AG10803 (cell line): ENCODE data around the gene EML6.
"Not testable (repeated sequence)": the region's sequence is repeated elsewhere in the genome, so short reads cannot be mapped to it uniquely, and the experiment has no call there.

Experiments
- DNase-seq: peaks from one replicate; pipeline ENCODE4 v3.0.0; 2010; ENCODE audit warnings: low read depth
- H3K4me3 ChIP-seq: 2 replicates; pipeline ENCODE4 v1.5.1; 2011; ENCODE audit warnings: mild to moderate bottlenecking, low read length, control low read depth
- TF ChIP-seq, protein P1 (sequence below): conservative IDR thresholded peaks from 2 replicates; pipeline ENCODE4 v1.5.1; 2011; ENCODE audit warnings: mild to moderate bottlenecking, low read length, control low read depth, inconsistent platforms

The EML6 gene

DNA sequence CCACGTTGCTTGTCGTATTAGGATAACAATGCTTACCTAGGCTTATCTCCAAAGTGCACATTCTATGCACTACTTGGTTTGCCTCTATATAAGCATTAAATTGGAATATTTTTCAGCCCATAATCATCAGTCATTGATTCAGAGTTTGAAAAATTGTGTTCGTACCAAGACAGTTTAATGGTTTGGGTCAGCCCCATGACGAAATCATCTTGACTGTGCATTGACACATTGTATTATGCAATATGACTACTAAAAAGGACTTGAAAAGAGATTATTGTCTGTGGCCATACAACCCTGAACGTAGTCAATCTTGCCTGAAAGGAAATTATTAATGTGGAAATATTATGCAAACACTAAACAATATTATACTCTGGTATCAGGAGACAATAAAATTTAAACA lies 141.3 kb downstream of the EML6 start:
- DNase-seq, result no peak
- no peak overlapping the region for H3K4me3 ChIP-seq
- TF ChIP-seq, protein P1, sequence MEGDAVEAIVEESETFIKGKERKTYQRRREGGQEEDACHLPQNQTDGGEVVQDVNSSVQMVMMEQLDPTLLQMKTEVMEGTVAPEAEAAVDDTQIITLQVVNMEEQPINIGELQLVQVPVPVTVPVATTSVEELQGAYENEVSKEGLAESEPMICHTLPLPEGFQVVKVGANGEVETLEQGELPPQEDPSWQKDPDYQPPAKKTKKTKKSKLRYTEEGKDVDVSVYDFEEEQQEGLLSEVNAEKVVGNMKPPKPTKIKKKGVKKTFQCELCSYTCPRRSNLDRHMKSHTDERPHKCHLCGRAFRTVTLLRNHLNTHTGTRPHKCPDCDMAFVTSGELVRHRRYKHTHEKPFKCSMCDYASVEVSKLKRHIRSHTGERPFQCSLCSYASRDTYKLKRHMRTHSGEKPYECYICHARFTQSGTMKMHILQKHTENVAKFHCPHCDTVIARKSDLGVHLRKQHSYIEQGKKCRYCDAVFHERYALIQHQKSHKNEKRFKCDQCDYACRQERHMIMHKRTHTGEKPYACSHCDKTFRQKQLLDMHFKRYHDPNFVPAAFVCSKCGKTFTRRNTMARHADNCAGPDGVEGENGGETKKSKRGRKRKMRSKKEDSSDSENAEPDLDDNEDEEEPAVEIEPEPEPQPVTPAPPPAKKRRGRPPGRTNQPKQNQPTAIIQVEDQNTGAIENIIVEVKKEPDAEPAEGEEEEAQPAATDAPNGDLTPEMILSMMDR, result no peak

DNA sequence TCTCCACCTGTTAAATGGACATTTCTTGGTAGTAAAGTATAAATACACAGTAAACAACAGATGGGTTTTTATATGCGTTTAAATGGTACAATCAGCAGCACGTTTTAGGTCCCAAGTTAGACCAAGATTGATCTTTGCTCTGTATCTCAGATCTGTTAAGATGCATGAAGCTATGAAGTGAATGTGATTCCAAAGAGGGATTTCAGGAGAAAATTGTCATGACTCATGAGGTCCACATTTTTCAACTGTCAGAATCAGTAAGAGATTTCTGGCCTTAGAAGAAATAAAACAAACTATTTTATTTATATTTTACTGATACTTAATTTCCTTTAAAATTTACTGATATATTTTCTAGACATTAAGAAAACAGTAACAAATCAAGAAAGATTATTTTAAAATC lies 142.7 kb downstream of the EML6 start:
- TF ChIP-seq, protein P1, result no peak
- no peak for DNase-seq

DNA sequence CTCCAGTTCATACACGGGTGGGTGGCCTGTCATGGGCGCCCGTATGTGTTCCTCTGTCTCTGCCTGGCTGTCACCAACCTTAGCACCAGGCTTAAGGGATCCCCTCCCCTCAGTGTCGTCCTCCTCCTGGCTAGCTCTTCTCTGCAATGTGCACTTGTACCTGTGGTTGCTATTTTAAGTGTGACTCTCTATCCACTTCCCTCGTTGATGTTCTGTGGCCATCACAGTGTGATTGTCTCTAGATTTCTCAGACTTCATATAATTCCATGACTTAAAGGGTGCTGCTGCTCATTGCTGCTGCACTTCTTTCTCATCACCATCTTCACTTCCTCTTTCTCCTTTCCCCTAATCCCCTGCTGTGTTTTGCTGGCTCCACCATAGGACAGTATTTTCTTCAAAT lies 143.4 kb downstream of the EML6 start:
- TF ChIP-seq, protein P1, result no peak
- no peak overlapping the region for H3K4me3 ChIP-seq
- DNase-seq, result no peak

More for the DNA sequence above, 142.7 kb downstream of the EML6 start:
- H3K4me3 ChIP-seq, result no peak overlapping the region

DNA sequence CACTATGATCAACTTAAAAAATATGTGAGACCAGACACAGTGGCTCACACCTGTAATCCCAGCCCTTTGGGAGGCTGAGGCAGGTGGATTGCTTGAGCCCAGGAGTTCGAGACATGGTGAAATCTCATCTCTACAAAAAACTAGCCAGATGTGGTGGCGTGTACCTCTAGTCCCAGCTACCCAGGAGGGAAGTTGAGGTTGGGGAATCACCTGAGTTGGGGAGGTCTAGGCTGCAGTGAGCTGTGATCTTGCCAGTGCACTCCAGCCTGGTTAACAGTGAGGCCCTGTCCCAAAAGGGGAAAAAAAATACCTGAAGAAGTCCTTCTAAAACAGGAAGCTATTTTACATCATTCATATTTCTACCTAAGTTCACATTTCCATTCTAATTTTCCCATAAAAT lies 144.0 kb downstream of the EML6 start:
- TF ChIP-seq, protein P1, result no peak
- H3K4me3 ChIP-seq, result no peak overlapping the region
- no peak for DNase-seq

DNA sequence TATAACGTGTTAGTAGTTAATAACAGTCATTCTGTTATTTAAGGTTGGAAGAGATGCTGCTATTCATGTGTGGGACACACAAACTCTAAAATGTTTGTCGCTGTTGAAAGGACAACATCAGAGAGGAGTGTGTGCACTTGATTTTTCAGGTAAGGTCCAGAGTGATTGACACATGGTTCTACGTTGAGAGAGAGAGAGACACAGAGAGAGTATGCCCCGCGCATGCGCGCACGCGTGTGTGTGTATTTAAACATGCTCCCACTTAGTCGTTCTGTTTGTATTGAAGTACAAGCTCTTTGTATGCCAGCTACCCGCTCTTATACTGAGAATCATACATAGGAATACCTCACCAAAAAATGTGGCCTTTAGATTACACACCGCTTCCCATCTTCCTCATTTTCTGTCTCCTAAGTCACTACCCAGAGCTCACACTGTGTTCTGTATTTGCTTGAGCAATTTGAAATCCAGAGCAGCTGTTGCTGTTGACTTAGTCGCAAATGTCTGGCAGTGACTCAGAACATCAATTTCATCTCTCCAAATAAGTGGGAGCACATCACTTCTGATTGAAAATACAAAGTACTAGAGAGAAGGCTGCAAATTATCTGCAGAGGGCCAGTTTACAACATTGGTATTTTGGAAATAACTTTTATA lies 148.1 kb downstream of the EML6 start:
- TF ChIP-seq, protein P1, result no peak
- DNase-seq, result peak; percentile 57
- H3K4me3 ChIP-seq, result no peak overlapping the region

DNA sequence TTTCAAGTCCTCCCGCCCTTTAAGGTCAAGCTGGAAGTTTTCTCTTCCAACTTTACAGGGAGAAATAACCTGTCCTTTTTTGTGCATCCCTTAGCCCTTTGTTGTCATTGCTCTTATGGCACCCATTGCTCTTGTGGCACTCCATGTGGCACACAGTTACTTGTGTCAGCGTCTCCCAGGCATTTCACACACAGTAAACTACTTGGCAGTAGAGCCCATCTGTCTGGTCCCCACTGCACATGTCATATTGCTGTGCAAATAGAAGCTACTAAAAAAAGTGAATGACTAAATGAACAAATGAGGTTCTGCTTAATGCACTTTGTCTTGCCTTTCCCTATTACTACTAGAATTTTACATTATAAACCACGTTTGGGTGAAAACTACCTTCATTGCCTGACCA lies 149.3 kb downstream of the EML6 start:
- no peak for DNase-seq
- TF ChIP-seq, protein P1, result no peak
- no peak overlapping the region for H3K4me3 ChIP-seq

DNA sequence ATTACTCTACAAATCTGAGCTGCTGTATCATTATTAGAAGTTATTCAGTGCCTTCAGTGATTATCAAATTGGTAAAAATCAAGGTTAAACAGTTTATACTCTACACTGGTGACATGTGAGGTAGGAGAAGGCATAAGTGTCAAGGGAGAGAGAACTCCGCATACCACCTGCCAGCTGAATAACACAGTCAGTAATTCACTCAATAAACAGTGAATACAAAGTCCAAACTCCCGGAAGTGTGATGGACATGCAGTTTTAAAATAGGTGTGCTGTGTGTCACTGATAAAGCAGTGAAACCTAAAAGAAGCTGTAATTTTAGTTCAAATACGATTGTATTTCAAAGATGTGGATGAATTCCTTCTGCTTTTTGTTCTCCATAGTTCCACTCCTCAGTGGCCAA lies 149.8 kb downstream of the EML6 start:
- DNase-seq, H3K4me3 ChIP-seq: not testable (repeated sequence)

DNA sequence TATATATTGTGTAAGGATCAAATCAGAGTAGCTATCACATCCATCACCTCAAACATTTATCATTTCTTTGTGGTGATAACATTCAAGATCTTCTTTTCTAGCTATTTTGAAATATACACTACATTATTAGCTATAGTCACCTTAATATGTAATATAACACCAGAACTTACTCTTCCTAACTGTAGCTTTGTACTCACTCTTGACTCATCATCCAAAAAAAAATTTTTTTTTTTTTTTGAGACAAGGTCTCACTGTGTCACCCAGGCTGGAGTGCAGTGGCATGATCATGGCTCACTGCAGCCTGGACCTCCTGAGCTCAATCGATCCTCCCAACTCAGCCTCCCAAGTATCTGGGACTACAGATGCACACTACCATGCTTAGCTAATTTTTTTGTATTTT lies 153.3 kb downstream of the EML6 start:
- DNase-seq, result no peak
- TF ChIP-seq, protein P1, result no peak
- H3K4me3 ChIP-seq, result no peak overlapping the region
